CD4-positive, alpha-beta memory T cell (primary cell): ENCODE data around the gene DAB2IP. TPM values are rescaled to one million over a fixed set of nuclear protein-coding genes. Genes with fewer than 3 reads are reported as not detected.

Source experiments
- CTCF ChIA-PET: fragments of 350-600 bp; sonication (Branson Sonifier 250); formaldehyde crosslinking; loops from one replicate; lab custom pipeline; 2021; ENCODE audit warnings: inconsistent platforms; ENCODE audit not compliant: partially characterized antibody; lab: Charles Lee
- POLR2A ChIA-PET: fragments of 350-600 bp; sonication (Branson Sonifier 250); formaldehyde crosslinking; loops from one replicate; lab custom pipeline; 2021; ENCODE audit not compliant: partially characterized antibody; lab: Charles Lee
- DNase-seq, 5 donors: peaks; one replicate each; pipeline versions ENCODE4 v3.0.0 to v3.0.0-alpha.2; 2020 to 2022; ENCODE audit warnings: mixed read lengths in 1 of 5
- H3K27ac ChIP-seq: one replicate; pipeline ENCODE4 v1.7.0; 2013; ENCODE audit warnings: low read depth, low read length
- H3K27me3 ChIP-seq: 2 replicates; pipeline ENCODE4 v1.7.0; 2013; ENCODE audit warnings: mild to moderate bottlenecking, low read length, moderate library complexity; ENCODE audit not compliant: insufficient read depth
- H3K36me3 ChIP-seq: 2 replicates; pipeline ENCODE4 v1.7.0; 2013; ENCODE audit warnings: mild to moderate bottlenecking, low read length, moderate library complexity; ENCODE audit not compliant: insufficient read depth
- H3K4me1 ChIP-seq: 2 replicates; pipeline ENCODE4 v1.7.0; 2013; ENCODE audit warnings: mild to moderate bottlenecking, low read length, moderate library complexity; ENCODE audit not compliant: insufficient read depth
- H3K4me3 ChIP-seq, 2 donors: one replicate each; pipeline ENCODE4 v1.7.0; 2013; ENCODE audit warnings: low read length in 2 of 2, mild to moderate bottlenecking in 1 of 2
- H3K9me3 ChIP-seq, 2 donors: one replicate each; pipeline ENCODE4 v1.7.0; 2013; ENCODE audit warnings: low read length in 2 of 2, control low read depth in 1 of 2; ENCODE audit not compliant: control insufficient read depth in 1 of 2
- H3K27ac Mint-ChIP-seq, 7 donors: one replicate each; pipeline ENCODE4 v1.8.0; 2020 to 2021; ENCODE audit warnings: mixed read lengths in 7 of 7, mild to moderate bottlenecking in 6 of 7, inconsistent platforms in 3 of 7, moderate library complexity in 3 of 7
- H3K27me3 Mint-ChIP-seq, 2 donors: one replicate each; pipeline ENCODE4 v1.8.0; 2020 to 2021; ENCODE audit warnings: mixed read lengths in 2 of 2
- H3K36me3 Mint-ChIP-seq, 2 donors: one replicate each; pipeline ENCODE4 v1.8.0; 2020 to 2021; ENCODE audit warnings: mixed read lengths in 2 of 2, inconsistent platforms in 1 of 2, mild to moderate bottlenecking in 1 of 2
- H3K4me1 Mint-ChIP-seq, 4 donors: one replicate each; pipeline ENCODE4 v1.8.0; 2020 to 2021; ENCODE audit warnings: mixed read lengths in 4 of 4, mild to moderate bottlenecking in 1 of 4
- H3K4me3 Mint-ChIP-seq, 8 donors: one replicate each; pipeline ENCODE4 v1.8.0; 2020 to 2021; ENCODE audit warnings: mixed read lengths in 8 of 8, mild to moderate bottlenecking in 7 of 8, moderate library complexity in 6 of 8, inconsistent platforms in 3 of 8
- H3K9me3 Mint-ChIP-seq, 8 donors: one replicate each; pipeline ENCODE4 v1.8.0; 2020 to 2021; ENCODE audit warnings: mixed read lengths in 8 of 8, mild to moderate bottlenecking in 5 of 8, inconsistent platforms in 3 of 8, moderate library complexity in 1 of 8
- intact Hi-C: fragments of 100-400 bp; cut with micrococcal nuclease; formaldehyde crosslinking; loops from one replicate; pipeline ENCODE4 v1.15.1; 2023
- polyA plus RNA-seq, 2 donors: library from polyadenylated mRNA; unstranded; fragments of 300-500 nt; fragmentation: Illumina TruSeq; gene quantifications; one replicate each; pipeline ENCODE4 v1.2.3, GENCODE V29; 2021
- total RNA-seq, 2 experiments: library from RNA; stranded (reverse); gene quantifications; one replicate each; pipeline ENCODE4 v1.2.3, GENCODE V29; 2021

DAB2IP gene
- total and polyA plus RNA-seq, 4 experiments from 2014 or later: not detected

DNA sequence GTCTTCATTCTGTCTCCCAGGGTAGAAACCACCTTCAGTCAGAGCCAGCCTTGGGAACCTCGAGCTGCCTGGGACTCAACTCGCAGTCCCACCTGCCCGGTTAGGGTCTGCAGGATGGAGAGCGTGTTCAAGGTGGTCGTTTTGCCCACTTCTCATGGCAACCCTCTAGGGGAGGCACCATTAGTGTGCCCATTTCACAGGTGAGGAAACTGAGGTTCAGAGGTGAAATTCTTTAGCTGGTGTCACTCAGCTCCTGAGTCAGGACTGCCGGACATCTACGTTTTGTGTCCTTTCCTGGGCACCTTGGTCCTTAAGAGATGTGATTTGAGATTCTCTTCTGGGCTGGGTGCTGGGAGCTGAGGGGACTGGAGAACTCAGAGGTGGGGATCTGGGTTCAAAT is 30.0 kb downstream of the DAB2IP start:
- intact Hi-C loops: no loop called here
- H3K27ac Mint-ChIP-seq: no peak overlapping the region
- no peaks in the 10 kb centered on the region for H3K9me3 ChIP-seq
- no peaks in the 10 kb centered on the region for H3K4me1 Mint-ChIP-seq
- H3K27ac ChIP-seq: no peak overlapping the region
- H3K4me3 ChIP-seq: no peak overlapping the region
- H3K4me1 ChIP-seq: no peaks in the 10 kb centered on the region
- no peaks in the 10 kb centered on the region for H3K9me3 Mint-ChIP-seq
- no peak for DNase-seq
- peaks cover 3 to 11% of the 10 kb centered on the region in 2 donors for H3K27me3 Mint-ChIP-seq
- H3K4me3 Mint-ChIP-seq: no peak overlapping the region
- no peaks in the 10 kb centered on the region for H3K36me3 Mint-ChIP-seq
- CTCF ChIA-PET: no interaction called here
- no peaks in the 10 kb centered on the region for H3K27me3 ChIP-seq
- H3K36me3 ChIP-seq: no peaks in the 10 kb centered on the region
- POLR2A ChIA-PET: no interaction called here

- Histone ChIP-seq H3K36me3 (no peaks in the 10 kb centered on the region), H3K27me3 (no peaks in the 10 kb centered on the region), H3K4me1 (no peaks in the 10 kb centered on the region), H3K4me3 (no peak overlapping the region), H3K27ac (no peak overlapping the region), H3K9me3 (no peaks in the 10 kb centered on the region)
- Mint-ChIP-seq H3K4me3 (no peak overlapping the region), H3K9me3 (no peaks in the 10 kb centered on the region), H3K4me1 (no peaks in the 10 kb centered on the region), H3K27ac (no peak overlapping the region), H3K27me3 (peaks cover 3 to 13% of the 10 kb centered on the region in 2 donors), H3K36me3 (no peaks in the 10 kb centered on the region)
- DNase-seq: no peak
- POLR2A ChIA-PET: no interaction called here
- CTCF ChIA-PET: no interaction called here
- intact Hi-C loops: no loop called here
These were observed 30.8 kb downstream of the DAB2IP start for GRCh38 chr9:121682201-121682600.

DNA sequence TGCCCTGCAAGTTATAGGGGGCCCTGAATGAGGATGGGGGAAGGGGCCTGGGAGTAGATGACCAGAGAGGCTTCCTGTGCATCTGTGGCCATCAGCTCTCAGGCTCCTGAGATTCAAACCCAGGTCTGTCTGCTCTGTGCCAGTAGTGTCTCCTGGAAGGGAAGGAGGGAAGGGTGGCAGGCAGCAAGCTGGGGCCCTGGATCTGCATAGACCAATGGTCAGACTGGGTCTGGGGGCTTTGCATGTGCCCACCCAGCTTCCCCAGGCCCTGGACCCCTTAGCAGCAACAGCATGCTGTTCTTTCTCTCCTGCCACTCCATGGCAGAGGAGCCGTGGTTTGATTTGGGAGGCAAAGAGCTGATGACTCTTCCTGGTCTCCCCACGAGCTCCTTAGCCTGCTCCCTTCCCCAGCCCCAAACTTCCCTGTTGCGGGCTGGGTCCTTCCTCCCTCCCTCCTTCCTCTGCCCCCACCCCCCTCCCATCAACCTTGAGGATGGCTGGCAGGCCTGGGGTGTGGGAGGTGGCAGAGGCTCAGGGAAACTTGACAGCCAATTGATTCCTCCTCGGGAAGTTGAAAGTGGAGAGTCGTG is 31.6 kb downstream of the DAB2IP start:
- peaks cover 3 to 13% of the 10 kb centered on the region in 2 donors for H3K27me3 Mint-ChIP-seq
- ChIA-PET POLR2A (no interaction called here), CTCF (no interaction called here)
- Histone ChIP-seq H3K36me3 (no peaks in the 10 kb centered on the region), H3K9me3 (no peaks in the 10 kb centered on the region), H3K27me3 (no peaks in the 10 kb centered on the region), H3K4me1 (no peaks in the 10 kb centered on the region), H3K4me3 (no peak overlapping the region), H3K27ac (no peak overlapping the region)
- no peak overlapping the region for H3K27ac Mint-ChIP-seq
- no peak for DNase-seq
- intact Hi-C loops: no loop called here
- H3K36me3 Mint-ChIP-seq: no peaks in the 10 kb centered on the region
- no peaks in the 10 kb centered on the region for H3K9me3 Mint-ChIP-seq
- H3K4me1 Mint-ChIP-seq: no peaks in the 10 kb centered on the region
- H3K4me3 Mint-ChIP-seq: no peak overlapping the region

- Mint-ChIP-seq H3K9me3 (no peaks in the 10 kb centered on the region), H3K27me3 (peaks cover 3 to 12% of the 10 kb centered on the region in 2 donors), H3K36me3 (no peaks in the 10 kb centered on the region), H3K4me1 (no peaks in the 10 kb centered on the region), H3K27ac (no peak overlapping the region), H3K4me3 (no peak overlapping the region)
- Histone ChIP-seq H3K4me3 (no peak overlapping the region), H3K4me1 (no peaks in the 10 kb centered on the region), H3K36me3 (no peaks in the 10 kb centered on the region), H3K9me3 (no peaks in the 10 kb centered on the region), H3K27ac (no peak overlapping the region), H3K27me3 (no peaks in the 10 kb centered on the region)
- ChIA-PET POLR2A (no interaction called here), CTCF (no interaction called here)
- no peak for DNase-seq
- intact Hi-C loops: no loop called here
These were observed 32.2 kb downstream of the DAB2IP start for GRCh38 chr9:121683652-121684051.

GRCh38 chr9:121684381-121685145 is 33.1 kb downstream of the DAB2IP start:
- H3K4me1 Mint-ChIP-seq: no peaks in the 10 kb centered on the region
- Histone ChIP-seq H3K27ac (no peak overlapping the region), H3K4me3 (no peak overlapping the region), H3K36me3 (no peaks in the 10 kb centered on the region), H3K9me3 (no peaks in the 10 kb centered on the region), H3K4me1 (no peaks in the 10 kb centered on the region), H3K27me3 (no peaks in the 10 kb centered on the region)
- no peaks in the 10 kb centered on the region for H3K9me3 Mint-ChIP-seq
- H3K27me3 Mint-ChIP-seq: peaks cover 3 to 11% of the 10 kb centered on the region in 2 donors
- no peak overlapping the region for H3K4me3 Mint-ChIP-seq
- no peaks in the 10 kb centered on the region for H3K36me3 Mint-ChIP-seq
- CTCF ChIA-PET: no interaction called here
- H3K27ac Mint-ChIP-seq: no peak overlapping the region
- intact Hi-C loops: no loop called here
- POLR2A ChIA-PET: no interaction called here
- DNase-seq: no peak

- Histone ChIP-seq H3K36me3 (no peaks in the 10 kb centered on the region), H3K4me3 (no peak overlapping the region), H3K27me3 (no peaks in the 10 kb centered on the region), H3K4me1 (no peaks in the 10 kb centered on the region), H3K27ac (no peak overlapping the region), H3K9me3 (no peaks in the 10 kb centered on the region)
- intact Hi-C loops: no loop called here
- no peaks in the 10 kb centered on the region for H3K36me3 Mint-ChIP-seq
- DNase-seq: no peak
- H3K27me3 Mint-ChIP-seq: peaks cover 3 to 10% of the 10 kb centered on the region in 2 donors
- no peaks in the 10 kb centered on the region for H3K9me3 Mint-ChIP-seq
- H3K4me1 Mint-ChIP-seq: no peaks in the 10 kb centered on the region
- POLR2A ChIA-PET: no interaction called here
- CTCF ChIA-PET: no interaction called here
- no peak overlapping the region for H3K27ac Mint-ChIP-seq
- no peak overlapping the region for H3K4me3 Mint-ChIP-seq
These were observed 33.8 kb downstream of the DAB2IP start for GRCh38 chr9:121685146-121685794.

GRCh38 chr9:121685795-121686377 is 34.5 kb downstream of the DAB2IP start:
- peaks cover 3 to 10% of the 10 kb centered on the region in 2 donors for H3K27me3 Mint-ChIP-seq
- no peaks in the 10 kb centered on the region for H3K4me1 Mint-ChIP-seq
- no peak for DNase-seq
- CTCF ChIA-PET: no interaction called here
- H3K27me3 ChIP-seq: no peaks in the 10 kb centered on the region
- H3K9me3 Mint-ChIP-seq: no peaks in the 10 kb centered on the region
- H3K27ac Mint-ChIP-seq: peak overlapping the region in 1 of 7 donors; percentile 37
- POLR2A ChIA-PET: no interaction called here
- H3K9me3 ChIP-seq: no peaks in the 10 kb centered on the region
- intact Hi-C loops: loop anchor here (2.0 kb wide), 1 partner anchor 307 kb away; no protein-coding TSS in a partner anchor
- no peaks in the 10 kb centered on the region for H3K4me1 ChIP-seq
- no peak overlapping the region for H3K4me3 Mint-ChIP-seq
- H3K4me3 ChIP-seq: no peak overlapping the region
- no peaks in the 10 kb centered on the region for H3K36me3 ChIP-seq
- no peak overlapping the region for H3K27ac ChIP-seq
- H3K36me3 Mint-ChIP-seq: no peaks in the 10 kb centered on the region
